ENCODE measurements around the gene AP3D1. TPM values are rescaled to one million over a fixed set of nuclear protein-coding genes. Genes with fewer than 3 reads are reported as not detected.

AP3D1 gene
- total and polyA plus RNA-seq, 2 donors: 32.5 to 80.1 TPM

DNA sequence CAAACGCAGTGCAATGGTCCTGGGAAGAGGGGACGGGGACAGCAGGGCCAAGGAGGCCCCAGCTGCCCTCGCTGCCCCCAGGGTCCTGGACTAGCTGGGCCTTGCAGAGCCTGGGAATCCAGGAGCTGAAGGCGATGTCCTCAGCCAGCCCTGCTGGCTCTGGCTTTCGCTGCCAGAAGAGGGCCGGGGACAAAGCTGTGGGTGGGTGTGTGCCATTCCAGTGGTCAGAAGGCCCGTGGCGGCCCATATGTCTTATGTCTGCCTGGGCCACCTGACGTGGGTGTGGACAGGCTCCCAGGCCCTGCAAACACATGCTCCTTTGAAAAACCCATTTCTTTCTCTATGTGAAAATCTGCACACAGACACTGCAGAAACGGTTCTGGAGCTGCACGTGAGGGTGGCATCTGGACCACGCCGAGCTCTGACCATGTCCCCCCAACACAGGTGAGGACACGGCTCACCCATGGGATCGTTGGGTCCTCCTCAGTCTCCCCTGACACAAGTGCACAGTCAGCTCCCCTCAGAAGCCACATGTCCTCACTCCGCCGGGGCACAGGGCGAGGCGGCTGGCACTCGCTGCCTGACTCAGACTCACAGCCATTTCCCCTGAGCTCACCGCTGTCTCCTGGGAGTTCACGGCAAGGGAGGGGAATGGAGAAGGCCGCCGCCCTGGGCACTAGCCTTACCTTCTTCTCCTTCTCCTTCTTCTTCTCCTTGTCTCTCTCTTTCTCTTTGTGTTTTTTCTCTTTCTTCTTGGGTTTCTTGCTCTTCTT, 37.7 kb downstream of the AP3D1 start:
- Histone ChIP-seq H3K4me1 (ENCODE audit: control insufficient read depth in 2 of 2, insufficient read depth in 2 of 2, low read length in 2 of 2) (no peaks in the 10 kb centered on the region), H3K27ac (ENCODE audit: low read depth in 1 of 2, low read length in 1 of 2) (no peak overlapping the region), H3K36me3 (ENCODE audit: control insufficient read depth in 2 of 2, insufficient read depth in 2 of 2, low read length in 1 of 2) (peaks cover 99 to 100% of the 10 kb centered on the region in 2 donors), H3K9me3 (ENCODE audit: control insufficient read depth in 2 of 2, insufficient read depth in 1 of 2, low read length in 1 of 2) (peaks cover 0 to 3% of the 10 kb centered on the region in 2 donors), H3K4me3 (ENCODE audit: low read length in 2 of 2) (no peak overlapping the region), H3K27me3 (ENCODE audit: control insufficient read depth in 2 of 2, insufficient read depth in 1 of 2, low read length in 1 of 2) (no peaks in the 10 kb centered on the region)
- DNase-seq (ENCODE audit: low read depth in 6 of 9, low spot score in 9 of 9): no peak
- WGBS: 98% methylated on average over 24 of the region's 24 CpGs

DNA sequence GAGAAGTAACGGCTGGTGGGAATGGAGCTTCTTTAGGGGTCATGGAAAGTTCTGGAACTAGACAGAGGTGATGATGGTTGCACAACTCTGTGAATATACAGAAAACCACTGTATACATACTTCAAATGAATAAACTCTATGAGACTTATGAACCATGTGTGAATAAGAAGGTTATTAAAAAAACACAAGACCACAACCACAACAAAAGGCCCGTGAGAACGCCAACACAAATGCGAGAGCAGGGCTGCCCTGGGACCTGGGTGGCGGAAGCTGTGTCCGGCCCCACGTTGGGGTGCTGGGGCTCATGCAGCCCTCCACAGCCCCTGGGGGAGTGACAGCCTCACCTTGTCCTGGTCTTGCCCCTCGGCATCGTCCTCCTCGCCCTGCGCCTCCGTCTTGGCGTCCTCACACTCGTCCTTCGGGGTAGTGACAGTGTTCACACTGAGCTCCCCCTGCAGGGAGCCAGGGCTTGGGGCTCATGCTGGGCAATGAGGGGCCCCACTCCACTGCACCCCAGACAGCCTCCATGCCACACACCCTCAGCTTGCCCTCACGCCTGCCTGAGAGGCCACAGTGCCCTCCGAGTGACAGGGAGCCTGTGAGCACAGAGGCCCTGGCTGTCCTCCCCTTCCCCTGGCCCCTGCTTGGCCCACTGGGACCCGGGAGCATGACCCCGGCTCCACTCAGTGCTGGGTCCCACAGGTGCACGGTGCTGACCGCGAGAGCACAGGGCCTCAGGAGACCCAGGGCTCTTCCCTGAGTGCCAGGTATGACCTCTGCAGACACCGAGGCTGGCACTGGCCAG, 38.6 kb downstream of the AP3D1 start:
- Histone ChIP-seq H3K9me3 (ENCODE audit: control insufficient read depth in 2 of 2, insufficient read depth in 1 of 2, low read length in 1 of 2) (peaks cover 0 to 3% of the 10 kb centered on the region in 2 donors), H3K27ac (ENCODE audit: low read depth in 1 of 2, low read length in 1 of 2) (no peak overlapping the region), H3K27me3 (ENCODE audit: control insufficient read depth in 2 of 2, insufficient read depth in 1 of 2, low read length in 1 of 2) (no peaks in the 10 kb centered on the region), H3K36me3 (ENCODE audit: control insufficient read depth in 2 of 2, insufficient read depth in 2 of 2, low read length in 1 of 2) (peaks cover 99 to 100% of the 10 kb centered on the region in 2 donors), H3K4me1 (ENCODE audit: control insufficient read depth in 2 of 2, insufficient read depth in 2 of 2, low read length in 2 of 2) (no peaks in the 10 kb centered on the region), H3K4me3 (ENCODE audit: low read length in 2 of 2) (no peak overlapping the region)
- no peak for DNase-seq (ENCODE audit: low read depth in 6 of 9, low spot score in 9 of 9)
- 89% methylated on average over 23 of the region's 23 CpGs for WGBS

DNA sequence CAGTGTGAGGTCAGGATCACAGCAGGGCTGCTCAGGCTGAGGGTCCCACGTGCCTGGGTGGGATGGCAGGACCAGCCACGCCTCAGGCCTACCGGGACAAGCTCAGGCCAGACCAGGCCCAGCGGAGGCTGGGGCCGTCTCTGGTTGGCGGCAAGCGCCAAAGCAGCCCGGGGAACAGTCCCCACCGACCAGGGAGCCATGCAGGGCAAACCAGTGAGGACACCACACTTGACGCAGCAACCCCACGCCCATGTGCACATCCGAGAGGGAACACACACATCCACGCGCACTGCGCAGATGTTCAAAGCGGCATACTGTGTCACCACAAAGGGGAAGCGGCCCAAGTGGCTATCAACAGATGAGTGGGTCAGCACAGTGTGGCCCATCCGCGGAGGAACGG, 39.5 kb downstream of the AP3D1 start:
- no peak for DNase-seq (ENCODE audit: low read depth in 6 of 9, low spot score in 9 of 9)
- H3K27ac ChIP-seq (ENCODE audit: low read depth in 1 of 2, low read length in 1 of 2): no peak overlapping the region
- 98% methylated on average over 20 of the region's 20 CpGs for WGBS
- no peaks in the 10 kb centered on the region for H3K27me3 ChIP-seq (ENCODE audit: control insufficient read depth in 2 of 2, insufficient read depth in 1 of 2, low read length in 1 of 2)
- peaks cover 0 to 3% of the 10 kb centered on the region in 2 donors for H3K9me3 ChIP-seq (ENCODE audit: control insufficient read depth in 2 of 2, insufficient read depth in 1 of 2, low read length in 1 of 2)
- H3K4me1 ChIP-seq (ENCODE audit: control insufficient read depth in 2 of 2, insufficient read depth in 2 of 2, low read length in 2 of 2): no peaks in the 10 kb centered on the region
- H3K4me3 ChIP-seq (ENCODE audit: low read length in 2 of 2): no peak overlapping the region
- peaks cover 97 to 98% of the 10 kb centered on the region in 2 donors for H3K36me3 ChIP-seq (ENCODE audit: control insufficient read depth in 2 of 2, insufficient read depth in 2 of 2, low read length in 1 of 2)

DNA sequence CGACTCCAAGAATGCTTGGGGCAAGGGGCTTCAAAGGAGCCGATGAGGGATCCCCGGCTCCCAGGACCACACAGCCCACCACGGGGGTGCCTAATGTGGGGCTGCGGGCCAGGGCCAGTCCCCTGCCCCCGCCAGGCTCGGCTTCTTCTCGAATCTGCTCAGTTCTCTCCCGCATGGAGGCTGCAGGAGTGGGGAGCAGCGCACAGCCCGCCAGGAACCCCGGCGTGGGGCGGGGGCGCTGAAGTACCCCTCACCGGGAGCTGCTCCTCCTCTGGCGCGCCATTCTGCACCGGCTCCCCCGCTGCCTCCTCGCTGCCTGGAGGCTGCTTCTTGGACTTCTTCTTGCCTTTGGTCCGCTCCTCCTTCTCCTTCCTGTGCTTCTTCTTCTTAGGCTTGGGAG, 39.9 kb downstream of the AP3D1 start:
- Histone ChIP-seq H3K27ac (ENCODE audit: low read depth in 1 of 2, low read length in 1 of 2) (no peak overlapping the region), H3K27me3 (ENCODE audit: control insufficient read depth in 2 of 2, insufficient read depth in 1 of 2, low read length in 1 of 2) (no peaks in the 10 kb centered on the region), H3K9me3 (ENCODE audit: control insufficient read depth in 2 of 2, insufficient read depth in 1 of 2, low read length in 1 of 2) (peaks cover 0 to 7% of the 10 kb centered on the region in 2 donors), H3K36me3 (ENCODE audit: control insufficient read depth in 2 of 2, insufficient read depth in 2 of 2, low read length in 1 of 2) (peaks cover 97 to 98% of the 10 kb centered on the region in 2 donors), H3K4me1 (ENCODE audit: control insufficient read depth in 2 of 2, insufficient read depth in 2 of 2, low read length in 2 of 2) (no peaks in the 10 kb centered on the region), H3K4me3 (ENCODE audit: low read length in 2 of 2) (no peak overlapping the region)
- no peak for DNase-seq (ENCODE audit: low read depth in 6 of 9, low spot score in 9 of 9)
- WGBS: 98% methylated on average over 22 of the region's 22 CpGs

DNA sequence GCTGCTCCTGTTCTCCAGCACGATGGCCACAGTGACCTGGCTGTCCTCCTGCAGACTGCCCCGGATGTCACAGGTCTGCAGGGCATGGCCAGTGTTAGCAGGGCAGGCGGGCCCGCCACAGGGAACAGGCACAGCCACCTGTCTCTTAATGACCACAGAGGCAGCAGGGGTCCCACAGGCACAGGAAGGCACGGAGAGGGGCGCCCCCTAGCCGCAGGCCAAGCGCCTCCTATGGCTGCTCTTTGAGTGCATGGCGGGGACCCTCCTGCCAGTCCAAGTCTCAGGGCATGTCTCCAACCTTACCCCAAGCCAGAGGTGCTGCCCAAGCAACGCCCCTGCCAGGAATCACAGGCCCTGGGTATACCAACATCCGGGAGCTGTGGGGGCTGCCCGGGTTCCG, 40.5 kb downstream of the AP3D1 start:
- peak in 1 of 9 donors; percentile 23 for DNase-seq (ENCODE audit: low read depth in 6 of 9, low spot score in 9 of 9)
- H3K36me3 ChIP-seq (ENCODE audit: control insufficient read depth in 2 of 2, insufficient read depth in 2 of 2, low read length in 1 of 2): peaks cover 97 to 98% of the 10 kb centered on the region in 2 donors
- no peak overlapping the region for H3K27ac ChIP-seq (ENCODE audit: low read depth in 1 of 2, low read length in 1 of 2)
- peaks cover 1 to 14% of the 10 kb centered on the region in 2 donors for H3K9me3 ChIP-seq (ENCODE audit: control insufficient read depth in 2 of 2, insufficient read depth in 1 of 2, low read length in 1 of 2)
- no peaks in the 10 kb centered on the region for H3K4me1 ChIP-seq (ENCODE audit: control insufficient read depth in 2 of 2, insufficient read depth in 2 of 2, low read length in 2 of 2)
- no peak overlapping the region for H3K4me3 ChIP-seq (ENCODE audit: low read length in 2 of 2)
- 98% methylated on average over 13 of the region's 13 CpGs for WGBS
- H3K27me3 ChIP-seq (ENCODE audit: control insufficient read depth in 2 of 2, insufficient read depth in 1 of 2, low read length in 1 of 2): no peaks in the 10 kb centered on the region

- Histone ChIP-seq H3K4me1 (ENCODE audit: control insufficient read depth in 2 of 2, insufficient read depth in 2 of 2, low read length in 2 of 2) (no peaks in the 10 kb centered on the region), H3K9me3 (ENCODE audit: control insufficient read depth in 2 of 2, insufficient read depth in 1 of 2, low read length in 1 of 2) (peaks cover 6 to 29% of the 10 kb centered on the region in 2 donors), H3K27ac (ENCODE audit: low read depth in 1 of 2, low read length in 1 of 2) (no peak overlapping the region), H3K4me3 (ENCODE audit: low read length in 2 of 2) (no peak overlapping the region), H3K27me3 (ENCODE audit: control insufficient read depth in 2 of 2, insufficient read depth in 1 of 2, low read length in 1 of 2) (no peaks in the 10 kb centered on the region), H3K36me3 (ENCODE audit: control insufficient read depth in 2 of 2, insufficient read depth in 2 of 2, low read length in 1 of 2) (peaks cover 94 to 96% of the 10 kb centered on the region in 2 donors)
- DNase-seq (ENCODE audit: low read depth in 6 of 9, low spot score in 9 of 9): no peak
- 96% methylated on average over 31 of the region's 31 CpGs for WGBS
Measured at GRCh38 chr19:2109046-2109864, 42.1 kb downstream of the AP3D1 start.

DNA sequence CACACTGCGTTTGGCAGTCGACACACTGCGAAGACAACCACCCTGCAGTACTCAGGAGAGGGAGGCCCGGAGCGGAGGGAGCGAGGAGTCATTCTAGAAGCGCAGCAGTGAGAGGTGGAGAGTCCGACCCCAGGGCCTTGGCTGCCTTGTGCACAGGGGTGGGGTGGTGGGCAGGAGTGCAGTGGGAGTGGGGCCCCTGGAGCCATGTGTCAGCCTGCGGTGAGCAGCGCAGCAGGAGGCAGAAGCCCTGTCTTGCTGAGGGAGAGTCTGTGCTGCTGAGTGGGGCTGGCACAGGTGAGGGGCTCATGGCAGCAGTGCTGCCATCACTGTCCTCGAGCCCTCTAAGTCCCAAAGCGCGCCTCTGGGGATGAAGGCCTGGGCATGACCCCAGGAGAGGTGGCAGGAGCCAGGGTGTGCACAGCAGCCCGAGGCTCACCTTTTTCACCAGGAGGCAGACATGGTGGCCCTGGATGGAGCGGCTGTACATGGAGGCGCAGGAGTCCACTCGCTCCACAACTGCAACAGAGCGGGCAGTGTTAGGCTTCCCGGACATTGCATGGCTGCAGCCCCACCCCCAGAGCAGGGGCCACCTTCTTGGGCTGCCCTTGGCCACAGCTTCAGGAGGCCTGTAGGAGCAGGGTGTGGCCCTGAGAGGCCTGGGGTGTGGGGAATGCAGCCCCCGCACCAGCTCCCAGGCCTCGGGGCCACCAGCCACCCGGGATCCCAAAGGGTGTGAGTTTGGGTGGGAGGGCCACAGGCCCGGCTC, 42.9 kb downstream of the AP3D1 start:
- no peak overlapping the region for H3K27ac ChIP-seq (ENCODE audit: low read depth in 1 of 2, low read length in 1 of 2)
- H3K4me1 ChIP-seq (ENCODE audit: control insufficient read depth in 2 of 2, insufficient read depth in 2 of 2, low read length in 2 of 2): no peaks in the 10 kb centered on the region

GRCh38 chr19:2103045-2103707, 48.2 kb downstream of the AP3D1 start:
- no peak overlapping the region for H3K4me3 ChIP-seq (ENCODE audit: low read length in 2 of 2)
- H3K27me3 ChIP-seq (ENCODE audit: control insufficient read depth in 2 of 2, insufficient read depth in 1 of 2, low read length in 1 of 2): no peaks in the 10 kb centered on the region
- H3K4me1 ChIP-seq (ENCODE audit: control insufficient read depth in 2 of 2, insufficient read depth in 2 of 2, low read length in 2 of 2): no peaks in the 10 kb centered on the region
- 98% methylated on average over 20 of the region's 20 CpGs for WGBS
- no peak overlapping the region for H3K27ac ChIP-seq (ENCODE audit: low read depth in 1 of 2, low read length in 1 of 2)
- DNase-seq (ENCODE audit: low read depth in 6 of 9, low spot score in 9 of 9): no peak
- H3K36me3 ChIP-seq (ENCODE audit: control insufficient read depth in 2 of 2, insufficient read depth in 2 of 2, low read length in 1 of 2): peaks cover 77 to 78% of the 10 kb centered on the region in 2 donors
- H3K9me3 ChIP-seq (ENCODE audit: control insufficient read depth in 2 of 2, insufficient read depth in 1 of 2, low read length in 1 of 2): peaks cover 6 to 26% of the 10 kb centered on the region in 2 donors

More for the DNA sequence above, 42.9 kb downstream of the AP3D1 start:
- peaks cover 6 to 29% of the 10 kb centered on the region in 2 donors for H3K9me3 ChIP-seq (ENCODE audit: control insufficient read depth in 2 of 2, insufficient read depth in 1 of 2, low read length in 1 of 2)
- H3K27me3 ChIP-seq (ENCODE audit: control insufficient read depth in 2 of 2, insufficient read depth in 1 of 2, low read length in 1 of 2): no peaks in the 10 kb centered on the region
- H3K4me3 ChIP-seq (ENCODE audit: low read length in 2 of 2): no peak overlapping the region
- H3K36me3 ChIP-seq (ENCODE audit: control insufficient read depth in 2 of 2, insufficient read depth in 2 of 2, low read length in 1 of 2): peaks cover 89 to 93% of the 10 kb centered on the region in 2 donors
- no peak for DNase-seq (ENCODE audit: low read depth in 6 of 9, low spot score in 9 of 9)
- WGBS: 99% methylated on average over 23 of the region's 23 CpGs
